Endodermal cell (in vitro differentiated cells): Measurements from ENCODE around the gene TPT1. TPM values are rescaled to one million over a fixed set of nuclear protein-coding genes. Genes with fewer than 3 reads are reported as not detected.

ENCODE experiments used
- DNase-seq: peaks from one replicate; pipeline ENCODE4 v3.0.0-alpha.2; 2017
- H3K27ac ChIP-seq: 2 replicates; pipeline ENCODE4 v1.5.1; 2013; ENCODE audit warnings: mild to moderate bottlenecking, low read depth, low read length, moderate library complexity
- H3K27me3 ChIP-seq: 2 replicates; pipeline ENCODE4 v1.6.1; 2013; ENCODE audit warnings: mild to moderate bottlenecking, low read length, moderate library complexity; ENCODE audit not compliant: insufficient read depth, control insufficient read depth, poor library complexity, severe bottlenecking
- H3K36me3 ChIP-seq: 2 replicates; pipeline ENCODE4 v1.7.0; 2013; ENCODE audit warnings: mild to moderate bottlenecking, low read length, moderate library complexity; ENCODE audit not compliant: control insufficient read depth, insufficient read depth
- H3K4me1 ChIP-seq: one replicate; pipeline ENCODE4 v1.7.0; 2013; ENCODE audit warnings: low read length; ENCODE audit not compliant: control insufficient read depth, insufficient read depth
- H3K4me3 ChIP-seq: 2 replicates; pipeline ENCODE4 v1.5.1; 2013; ENCODE audit warnings: mild to moderate bottlenecking, low read length, moderate library complexity
- H3K9ac ChIP-seq: 2 replicates; pipeline ENCODE4 v1.6.1; 2013; ENCODE audit warnings: mild to moderate bottlenecking, low read length, moderate library complexity; ENCODE audit not compliant: poor library complexity, severe bottlenecking; ENCODE audit errors: extremely low read depth
- H3K9me3 ChIP-seq: 2 replicates; pipeline ENCODE4 v1.6.1; 2013; ENCODE audit warnings: mild to moderate bottlenecking, low read length, moderate library complexity; ENCODE audit not compliant: control insufficient read depth
- H3K27ac Mint-ChIP-seq: 2 replicates; pipeline ENCODE4 v1.8.0; 2020; ENCODE audit warnings: mixed read lengths
- H3K27me3 Mint-ChIP-seq: 2 replicates; pipeline ENCODE4 v1.8.0; 2021; ENCODE audit warnings: mild to moderate bottlenecking, mixed read lengths; ENCODE audit not compliant: insufficient read depth
- H3K36me3 Mint-ChIP-seq: 2 replicates; pipeline ENCODE4 v1.8.0; 2020; ENCODE audit warnings: low read depth, mixed read lengths
- H3K4me1 Mint-ChIP-seq: 2 replicates; pipeline ENCODE4 v1.8.0; 2020; ENCODE audit warnings: mixed read lengths
- H3K4me3 Mint-ChIP-seq: 2 replicates; pipeline ENCODE4 v1.8.0; 2020; ENCODE audit warnings: mild to moderate bottlenecking, moderate library complexity, mixed read lengths
- H3K9me3 Mint-ChIP-seq: 2 replicates; pipeline ENCODE4 v1.8.0; 2020; ENCODE audit warnings: mild to moderate bottlenecking, mixed read lengths
- WGBS, 2 experiments: methylation state at CpG; one replicate each; pipeline versions ENCODE4 v1.1.5 to v1.1.7; 2013; ENCODE audit warnings: missing lambda C conversion rate in 2 of 2, mixed read lengths in 1 of 2; ENCODE audit not compliant: insufficient coverage in 1 of 2, insufficient read length in 1 of 2; 5-methylcytosine and 5-hydroxymethylcytosine counted together
- total RNA-seq, 2 donors: library from RNA; stranded (reverse); fragmentation: NEBNext Ultra II Directional in 1 of 2; extraction: Animal tissue kit (Norgen Biotek cat#: 25700) in 1 of 2; gene quantifications; 2 replicates in 1 of 2; 3 replicates in 1 of 2; pipeline ENCODE4 v1.2.1, GENCODE V29; 2021
- TF ChIP-seq, protein P1 (sequence below): fragments of 200-600 bp; sonication (generic); conservative IDR thresholded peaks from 2 replicates; pipeline ENCODE4 v1.5.0; 2021; ENCODE audit warnings: antibody characterized with exemption, mild to moderate bottlenecking

TPT1 gene
- total RNA-seq, 2 donors from 2014 or later, result 2,192 to 2,586 TPM

DNA sequence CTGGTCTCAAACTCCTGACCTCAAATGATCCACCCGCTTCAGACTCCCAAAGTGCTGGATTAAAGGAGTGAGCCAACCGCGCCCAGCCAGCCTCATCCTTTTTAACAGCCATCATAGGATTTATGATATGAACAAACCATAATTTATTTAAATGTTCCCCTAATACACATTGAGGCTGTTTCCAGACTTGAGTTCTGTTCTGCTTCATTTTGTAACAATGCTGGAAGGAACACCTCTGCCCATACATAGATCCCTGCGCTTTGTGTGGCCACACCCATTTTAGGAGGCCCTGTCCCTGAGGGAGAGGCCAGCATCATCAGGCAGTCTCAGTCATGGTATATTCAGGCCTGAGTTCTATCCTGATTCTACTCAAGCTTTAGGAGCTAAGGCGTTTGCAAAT lies 35.9 kb downstream of the TPT1 start:
- Mint-ChIP-seq H3K4me3 (no peak overlapping the region), H3K27ac (no peak overlapping the region), H3K36me3 (no peaks in the 10 kb centered on the region), H3K9me3 (no peaks in the 10 kb centered on the region), H3K4me1 (peaks cover 27% of the 10 kb centered on the region), H3K27me3 (no peaks in the 10 kb centered on the region)
- Histone ChIP-seq H3K4me1 (no peaks in the 10 kb centered on the region), H3K27me3 (no peaks in the 10 kb centered on the region), H3K4me3 (no peak overlapping the region), H3K9me3 (no peaks in the 10 kb centered on the region), H3K9ac (no peak overlapping the region), H3K27ac (no peak overlapping the region), H3K36me3 (no peaks in the 10 kb centered on the region)
- peak; percentile 57 for DNase-seq
- WGBS, 2 experiments, result 90 to 95% methylated on average over 4 to 5 of the region's 5 CpGs
- TF ChIP-seq, protein P1, sequence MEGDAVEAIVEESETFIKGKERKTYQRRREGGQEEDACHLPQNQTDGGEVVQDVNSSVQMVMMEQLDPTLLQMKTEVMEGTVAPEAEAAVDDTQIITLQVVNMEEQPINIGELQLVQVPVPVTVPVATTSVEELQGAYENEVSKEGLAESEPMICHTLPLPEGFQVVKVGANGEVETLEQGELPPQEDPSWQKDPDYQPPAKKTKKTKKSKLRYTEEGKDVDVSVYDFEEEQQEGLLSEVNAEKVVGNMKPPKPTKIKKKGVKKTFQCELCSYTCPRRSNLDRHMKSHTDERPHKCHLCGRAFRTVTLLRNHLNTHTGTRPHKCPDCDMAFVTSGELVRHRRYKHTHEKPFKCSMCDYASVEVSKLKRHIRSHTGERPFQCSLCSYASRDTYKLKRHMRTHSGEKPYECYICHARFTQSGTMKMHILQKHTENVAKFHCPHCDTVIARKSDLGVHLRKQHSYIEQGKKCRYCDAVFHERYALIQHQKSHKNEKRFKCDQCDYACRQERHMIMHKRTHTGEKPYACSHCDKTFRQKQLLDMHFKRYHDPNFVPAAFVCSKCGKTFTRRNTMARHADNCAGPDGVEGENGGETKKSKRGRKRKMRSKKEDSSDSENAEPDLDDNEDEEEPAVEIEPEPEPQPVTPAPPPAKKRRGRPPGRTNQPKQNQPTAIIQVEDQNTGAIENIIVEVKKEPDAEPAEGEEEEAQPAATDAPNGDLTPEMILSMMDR, result no peak

DNA sequence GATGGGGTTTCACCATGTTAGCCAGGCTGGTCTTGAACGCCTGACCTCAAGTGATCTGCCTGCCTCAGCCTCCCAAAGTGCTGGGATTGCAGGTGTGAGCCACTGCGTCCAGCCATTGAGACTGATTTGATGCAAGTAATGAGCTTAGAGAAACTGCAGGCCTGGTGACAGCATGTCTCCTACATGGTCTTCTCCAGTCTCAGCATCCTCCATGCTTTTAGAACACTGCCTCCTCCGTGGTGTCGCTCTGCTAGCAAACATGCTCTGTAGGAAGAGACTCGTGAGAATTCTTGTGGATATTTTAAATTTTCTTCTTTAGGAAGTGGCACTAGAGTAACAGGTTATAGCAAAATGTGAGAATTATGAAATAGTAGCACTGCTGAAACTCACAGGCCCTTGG lies 37.1 kb downstream of the TPT1 start:
- H3K27me3 ChIP-seq, result no peaks in the 10 kb centered on the region
- no peak overlapping the region for H3K4me3 Mint-ChIP-seq
- H3K36me3 ChIP-seq, result no peaks in the 10 kb centered on the region
- no peak overlapping the region for H3K9ac ChIP-seq
- TF ChIP-seq, protein P1, result no peak
- 90 to 96% methylated on average over 3 to 5 of the region's 5 CpGs for WGBS, 2 experiments
- H3K9me3 ChIP-seq, result no peaks in the 10 kb centered on the region
- H3K4me3 ChIP-seq, result no peak overlapping the region
- no peaks in the 10 kb centered on the region for H3K9me3 Mint-ChIP-seq
- H3K36me3 Mint-ChIP-seq, result no peaks in the 10 kb centered on the region
- peaks cover 22% of the 10 kb centered on the region for H3K4me1 Mint-ChIP-seq
- no peaks in the 10 kb centered on the region for H3K27me3 Mint-ChIP-seq
- H3K4me1 ChIP-seq, result no peaks in the 10 kb centered on the region
- H3K27ac Mint-ChIP-seq, result no peak overlapping the region
- peak; percentile 36 for DNase-seq
- H3K27ac ChIP-seq, result no peak overlapping the region

DNA sequence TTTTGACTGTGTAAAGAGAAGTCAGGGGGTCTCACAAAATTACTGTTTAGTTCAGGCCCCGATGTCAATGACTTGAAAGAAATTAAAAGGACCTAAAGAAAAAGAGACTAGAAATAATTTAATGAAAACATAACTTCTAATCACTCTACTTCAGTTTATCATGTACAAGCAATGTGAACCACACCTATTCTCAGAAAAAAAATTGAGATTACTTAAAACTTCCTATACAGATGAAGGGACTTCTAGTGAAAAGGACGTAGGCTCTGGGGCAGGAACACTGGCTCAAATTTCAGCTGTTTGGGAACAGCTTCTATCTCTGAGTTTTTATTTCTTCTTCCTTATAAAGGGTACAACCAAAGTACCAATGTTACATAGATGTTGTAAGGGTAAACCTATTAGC lies 38.0 kb downstream of the TPT1 start:
- no peaks in the 10 kb centered on the region for H3K4me1 ChIP-seq
- no peaks in the 10 kb centered on the region for H3K36me3 ChIP-seq
- 97% methylated on average over 2 of the region's 2 CpGs; no CpG with 5 or more reads in 1 of the 2 experiments for WGBS, 2 experiments
- no peak for DNase-seq
- peaks cover 26% of the 10 kb centered on the region for H3K4me1 Mint-ChIP-seq
- H3K9me3 Mint-ChIP-seq, result no peaks in the 10 kb centered on the region
- no peaks in the 10 kb centered on the region for H3K36me3 Mint-ChIP-seq
- no peak overlapping the region for H3K4me3 Mint-ChIP-seq
- H3K4me3 ChIP-seq, result no peak overlapping the region
- no peak overlapping the region for H3K27ac ChIP-seq
- TF ChIP-seq, protein P1, result no peak
- H3K27me3 ChIP-seq, result no peaks in the 10 kb centered on the region
- no peaks in the 10 kb centered on the region for H3K27me3 Mint-ChIP-seq
- no peak overlapping the region for H3K27ac Mint-ChIP-seq
- no peaks in the 10 kb centered on the region for H3K9me3 ChIP-seq
- peak overlapping the region; percentile 16 for H3K9ac ChIP-seq
